Measurements from ENCODE around the gene JPT2.

Gene JPT2, protein sequence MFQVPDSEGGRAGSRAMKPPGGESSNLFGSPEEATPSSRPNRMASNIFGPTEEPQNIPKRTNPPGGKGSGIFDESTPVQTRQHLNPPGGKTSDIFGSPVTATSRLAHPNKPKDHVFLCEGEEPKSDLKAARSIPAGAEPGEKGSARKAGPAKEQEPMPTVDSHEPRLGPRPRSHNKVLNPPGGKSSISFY

GRCh38 chr16:1677942-1678499 is at the start of gene JPT2:
JPT2 (plus strand) TSS chr16:1678279; CDS start chr16:1678313, 34 bp downstream.
- peak; percentile 95 for DNase-seq

GRCh38 chr16:1630450-1631213 is 47.4 kb upstream of the JPT2 start:
- no peak for DNase-seq

DNA sequence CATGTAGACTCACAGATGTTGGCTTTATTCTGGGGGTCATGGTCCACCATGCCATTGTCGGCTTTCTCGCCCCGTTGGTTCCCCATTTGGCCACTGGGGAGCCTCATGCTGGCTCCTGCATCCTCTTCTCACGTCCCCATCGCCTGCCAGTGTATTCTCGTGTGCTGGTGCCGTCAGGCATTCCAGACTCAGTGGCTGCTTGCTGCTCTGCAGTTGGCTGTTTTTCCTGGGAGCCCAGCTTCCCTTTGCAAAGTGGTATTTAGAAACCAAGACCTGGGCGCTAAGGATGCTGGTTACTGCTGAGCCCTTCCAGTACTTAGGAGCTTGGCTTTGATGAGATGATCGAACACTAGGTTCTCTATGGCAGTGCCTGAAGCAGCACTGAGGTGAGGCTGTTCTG is 46.8 kb upstream of the JPT2 start:
- DNase-seq, result no peak

- DNase-seq, result no peak
Observed at GRCh38 chr16:1631931-1632637, 46.0 kb upstream of the JPT2 start.

GRCh38 chr16:1632638-1632970 is 45.5 kb upstream of the JPT2 start:
- DNase-seq, result no peak

GRCh38 chr16:1633310-1633709 is 44.8 kb upstream of the JPT2 start:
- no peak for DNase-seq

DNA sequence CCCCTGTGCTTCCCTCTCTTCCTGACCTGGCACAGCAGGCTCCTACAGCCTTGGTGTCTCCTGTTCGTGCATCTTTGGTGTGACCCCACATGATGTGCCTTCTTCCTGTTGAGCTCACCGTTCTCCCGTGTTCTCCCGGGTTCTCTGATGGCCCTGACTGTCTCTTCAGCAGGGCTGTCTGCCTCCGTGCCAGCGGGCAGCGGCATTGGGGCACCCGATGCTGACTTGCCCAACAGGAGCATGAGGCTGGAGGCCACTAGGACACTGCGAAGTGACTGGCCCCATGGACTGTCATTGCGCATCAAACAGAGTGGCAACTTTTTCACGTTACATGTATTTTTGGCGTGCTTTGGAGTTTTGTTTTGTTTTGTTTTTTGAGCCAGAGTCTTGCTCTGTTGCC is 43.5 kb upstream of the JPT2 start:
- no peak for DNase-seq

DNA sequence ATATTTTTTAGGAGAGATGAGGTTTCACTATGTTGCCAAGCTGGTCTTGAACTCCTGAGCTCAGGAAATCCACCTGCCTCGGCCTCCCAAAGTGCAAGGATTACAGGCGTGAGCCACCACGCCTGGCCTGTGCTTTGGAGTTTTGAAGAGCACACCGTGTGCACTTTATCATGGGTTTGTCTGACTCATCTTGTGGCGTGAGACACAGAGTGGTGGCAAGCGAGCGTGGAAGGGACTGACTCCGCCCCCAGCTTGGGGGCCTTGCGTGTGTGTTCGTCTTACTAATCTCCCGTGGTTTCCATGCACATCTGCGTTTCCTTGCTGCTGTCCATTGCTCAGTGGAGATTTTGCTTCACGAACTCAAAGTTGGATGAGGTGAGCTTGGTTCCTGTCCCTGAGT is 43.0 kb upstream of the JPT2 start:
- DNase-seq, result no peak

DNA sequence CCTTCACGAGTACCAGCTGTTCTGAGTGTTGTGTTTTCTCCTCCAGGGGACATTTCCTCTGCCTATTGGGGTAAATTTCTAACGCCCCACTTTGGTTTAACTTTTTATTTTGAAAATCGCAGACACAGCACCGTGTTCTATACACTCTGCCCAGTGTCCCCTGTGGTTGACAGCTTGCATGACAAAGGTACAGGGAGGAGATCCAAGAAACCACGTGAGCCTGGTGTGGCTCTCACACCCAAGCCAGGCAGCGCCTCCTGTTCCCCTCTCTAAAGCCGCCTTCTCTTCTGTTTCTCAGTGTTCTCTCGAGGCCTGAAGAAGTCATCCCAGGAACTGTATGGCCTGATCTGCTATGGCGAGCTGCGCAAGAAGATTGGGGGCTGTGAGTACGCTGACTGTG is 40.6 kb upstream of the JPT2 start:
- DNase-seq, result no peak

DNA sequence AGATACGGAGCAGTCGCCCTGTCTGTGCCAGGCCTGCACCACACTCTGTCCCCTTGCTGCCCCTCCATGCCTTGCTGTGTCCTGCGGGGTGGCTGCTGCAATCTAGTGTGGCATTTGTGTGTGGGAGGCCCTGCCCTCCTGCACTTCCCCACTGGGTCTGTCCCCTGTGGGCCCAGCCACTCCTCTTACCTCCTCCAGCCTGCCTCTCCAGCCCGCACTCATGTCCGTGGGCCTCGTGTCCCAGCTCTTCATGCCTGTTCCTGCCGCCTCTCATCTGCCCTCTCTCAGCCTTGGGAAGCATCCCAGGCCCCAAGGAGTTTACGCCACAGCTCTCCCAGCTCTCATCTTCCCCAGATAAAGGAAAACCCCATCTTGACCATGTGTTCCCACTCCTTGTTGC is 39.3 kb upstream of the JPT2 start:
- DNase-seq, result no peak

GRCh38 chr16:1639282-1639681 is 38.8 kb upstream of the JPT2 start:
- DNase-seq, result no peak

- DNase-seq, result no peak
Observed at GRCh38 chr16:1639860-1640259, 38.2 kb upstream of the JPT2 start.

GRCh38 chr16:1640261-1640941 is 37.7 kb upstream of the JPT2 start:
- DNase-seq, result no peak

- DNase-seq, result no peak
Observed at GRCh38 chr16:1641261-1641660, 36.8 kb upstream of the JPT2 start.

DNA sequence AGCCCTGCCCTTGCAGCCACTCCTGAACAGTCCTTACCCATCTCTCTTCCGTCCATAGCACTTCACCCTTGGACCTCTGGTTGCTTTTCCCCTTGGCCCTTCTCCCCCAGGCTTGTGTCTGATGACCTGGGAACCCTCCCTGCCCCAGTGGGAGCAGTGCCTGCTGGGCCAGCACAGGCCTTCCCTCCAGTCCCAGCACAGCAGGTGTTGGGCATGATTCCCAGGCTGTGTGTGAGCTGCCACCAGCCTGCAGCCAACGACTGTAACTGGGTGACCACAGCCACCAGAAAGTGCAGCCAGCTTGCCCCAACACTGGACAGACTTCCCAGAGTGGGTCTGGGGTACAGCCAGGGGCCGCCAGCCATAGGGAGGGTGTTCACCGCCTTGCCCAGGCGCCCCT is 35.9 kb upstream of the JPT2 start:
- DNase-seq, result no peak

DNA sequence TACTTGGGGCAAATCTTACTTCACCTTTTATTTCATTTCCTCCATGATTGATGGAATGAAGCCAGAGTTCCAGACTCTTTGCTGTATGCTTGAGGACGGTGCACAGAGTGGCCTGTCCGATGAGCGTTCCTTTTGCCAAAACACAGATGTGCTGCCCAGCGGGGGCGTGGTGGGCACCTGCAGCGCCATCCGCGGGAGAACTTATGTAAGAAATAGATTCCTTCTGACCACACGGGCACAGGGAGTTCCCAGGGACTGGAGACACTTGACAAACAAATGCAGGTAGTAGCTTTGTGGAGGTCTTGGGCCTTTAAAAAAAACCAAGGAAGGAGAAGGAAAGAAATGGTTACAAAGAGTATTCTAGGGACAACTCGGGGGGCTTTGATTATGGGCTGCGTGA is 35.3 kb upstream of the JPT2 start:
- DNase-seq, result no peak

GRCh38 chr16:1643521-1643920 is 34.6 kb upstream of the JPT2 start:
- DNase-seq, result no peak

GRCh38 chr16:1645914-1646525 is 32.1 kb upstream of the JPT2 start:
- DNase-seq, result peak; percentile 36

GRCh38 chr16:1647856-1648255 is 30.2 kb upstream of the JPT2 start:
- no peak for DNase-seq

GRCh38 chr16:1650131-1650530 is 27.9 kb upstream of the JPT2 start:
- DNase-seq, result no peak

DNA sequence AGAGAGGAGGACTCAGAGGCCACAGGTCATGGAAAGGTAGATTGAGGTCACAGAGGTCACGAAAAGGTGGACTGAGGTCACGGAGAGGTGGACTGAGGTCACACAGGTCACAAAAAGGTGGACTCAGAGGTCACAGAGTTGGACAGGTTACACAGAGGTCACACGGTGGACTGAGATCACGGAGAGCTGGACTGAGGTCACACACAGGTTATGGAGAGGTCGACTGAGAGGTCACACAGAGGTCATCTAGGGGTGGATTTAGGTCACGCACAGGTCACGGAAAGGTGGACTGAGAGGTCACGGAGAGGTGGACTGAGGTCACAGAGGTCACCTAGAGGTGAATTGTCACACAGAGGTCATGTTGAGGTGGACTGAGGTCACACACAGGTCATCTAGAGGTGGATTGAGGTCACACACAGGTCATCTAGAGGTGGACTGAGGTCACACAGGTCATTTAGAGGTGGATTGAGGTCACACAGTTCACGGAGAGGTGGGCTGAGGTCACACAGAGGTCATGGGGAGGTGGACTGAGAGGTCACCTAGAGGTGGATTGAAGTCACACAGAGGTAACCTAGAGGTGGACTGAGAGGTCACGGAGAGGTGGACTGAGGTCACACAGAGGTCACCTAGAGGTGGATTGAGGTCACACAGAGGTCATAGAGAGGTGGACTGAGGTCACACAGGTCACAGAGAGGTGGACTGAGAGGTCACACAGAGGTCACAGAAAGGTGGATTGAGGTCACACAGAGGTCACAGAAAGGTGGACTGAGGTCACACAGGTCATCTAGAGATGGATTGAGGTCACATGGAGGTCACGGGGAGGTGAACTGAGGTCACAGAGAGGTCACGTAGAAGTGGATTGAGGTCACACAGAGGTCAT is 26.7 kb upstream of the JPT2 start:
- DNase-seq, result no peak

DNA sequence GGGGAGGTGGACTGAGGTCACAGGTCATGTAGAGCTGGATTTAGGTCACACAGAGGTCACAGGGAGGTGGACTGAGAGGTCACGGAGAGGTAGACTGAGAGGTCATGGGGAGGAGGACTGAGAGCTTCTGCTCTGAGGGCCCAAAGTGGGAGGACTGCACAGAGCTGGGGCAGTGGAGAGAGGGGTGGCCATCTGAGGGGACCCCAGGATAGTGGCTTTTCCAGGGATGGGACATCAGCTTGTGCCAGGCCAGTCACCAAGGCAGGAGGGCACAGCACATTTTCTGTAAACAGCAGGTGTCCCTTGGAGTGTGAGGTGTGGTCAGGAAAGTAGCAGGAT is 26.1 kb upstream of the JPT2 start:
- no peak for DNase-seq
